Upper lobe of right lung (tissue), 1 donor: Measurements from ENCODE around the gene HTD2. TPM values are rescaled to one million over a fixed set of nuclear protein-coding genes. Genes with fewer than 3 reads are reported as not detected.

ENCODE experiments used
- ATAC-seq: fragments of 200-7000 bp; cut with Tn5 transposase; one replicate; pipeline ENCODE4 v1.9.1; 2020; ENCODE audit warnings: mild to moderate bottlenecking, moderate library complexity
- DNase-seq: peaks from one replicate; pipeline ENCODE4 v3.0.0-alpha.2; 2020
- H3K27ac ChIP-seq: fragments of 200-600 bp; one replicate; pipeline ENCODE4 v1.8.0; 2022
- H3K27me3 ChIP-seq: fragments of 200-600 bp; one replicate; pipeline ENCODE4 v1.8.0; 2022; ENCODE audit warnings: mild to moderate bottlenecking
- H3K36me3 ChIP-seq: fragments of 200-600 bp; one replicate; pipeline ENCODE4 v1.8.0; 2022
- H3K4me1 ChIP-seq: fragments of 200-600 bp; one replicate; pipeline ENCODE4 v1.8.0; 2022
- H3K4me3 ChIP-seq: fragments of 200-600 bp; one replicate; pipeline ENCODE4 v1.8.0; 2022; ENCODE audit warnings: mild to moderate bottlenecking
- H3K9me3 ChIP-seq: fragments of 200-600 bp; one replicate; pipeline ENCODE4 v1.8.0; 2022
- intact Hi-C: fragments of 100-400 bp; cut with DNase I; formaldehyde crosslinking; loops from one replicate; pipeline ENCODE4 v1.11.0; 2022
- total RNA-seq: library from RNA; stranded (reverse); fragmentation: NEBNext Ultra II Directional; extraction: Animal tissue kit (Norgen Biotek cat#: 25700); gene quantifications from one replicate; pipeline ENCODE4 v1.2.1, GENCODE V29; 2021
- TF ChIP-seq, protein P1 (sequence below): fragments of 200-600 bp; IDR thresholded peaks from one replicate; pipeline ENCODE4 v1.8.0; 2022; ENCODE audit warnings: antibody characterized with exemption
- donor health status: DM: no; HTN: yes; CAD: no; lungs with severe emphysema.

Gene HTD2
- total RNA-seq, 1 donor from 2014 or later = 6.2 TPM

GRCh38 chr3:58299075-58299474 is 7.2 kb upstream of the HTD2 start:
- Histone ChIP-seq H3K4me1 (peaks cover 4% of the 10 kb centered on the region), H3K36me3 (no peaks in the 10 kb centered on the region), H3K4me3 (no peak overlapping the region), H3K9me3 (no peaks in the 10 kb centered on the region), H3K27me3 (no peaks in the 10 kb centered on the region), H3K27ac (no peak overlapping the region)
- no peak for ATAC-seq
- intact Hi-C loops = no loop called here
- DNase-seq = no peak
- TF ChIP-seq, protein P1, sequence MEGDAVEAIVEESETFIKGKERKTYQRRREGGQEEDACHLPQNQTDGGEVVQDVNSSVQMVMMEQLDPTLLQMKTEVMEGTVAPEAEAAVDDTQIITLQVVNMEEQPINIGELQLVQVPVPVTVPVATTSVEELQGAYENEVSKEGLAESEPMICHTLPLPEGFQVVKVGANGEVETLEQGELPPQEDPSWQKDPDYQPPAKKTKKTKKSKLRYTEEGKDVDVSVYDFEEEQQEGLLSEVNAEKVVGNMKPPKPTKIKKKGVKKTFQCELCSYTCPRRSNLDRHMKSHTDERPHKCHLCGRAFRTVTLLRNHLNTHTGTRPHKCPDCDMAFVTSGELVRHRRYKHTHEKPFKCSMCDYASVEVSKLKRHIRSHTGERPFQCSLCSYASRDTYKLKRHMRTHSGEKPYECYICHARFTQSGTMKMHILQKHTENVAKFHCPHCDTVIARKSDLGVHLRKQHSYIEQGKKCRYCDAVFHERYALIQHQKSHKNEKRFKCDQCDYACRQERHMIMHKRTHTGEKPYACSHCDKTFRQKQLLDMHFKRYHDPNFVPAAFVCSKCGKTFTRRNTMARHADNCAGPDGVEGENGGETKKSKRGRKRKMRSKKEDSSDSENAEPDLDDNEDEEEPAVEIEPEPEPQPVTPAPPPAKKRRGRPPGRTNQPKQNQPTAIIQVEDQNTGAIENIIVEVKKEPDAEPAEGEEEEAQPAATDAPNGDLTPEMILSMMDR = no peak

DNA sequence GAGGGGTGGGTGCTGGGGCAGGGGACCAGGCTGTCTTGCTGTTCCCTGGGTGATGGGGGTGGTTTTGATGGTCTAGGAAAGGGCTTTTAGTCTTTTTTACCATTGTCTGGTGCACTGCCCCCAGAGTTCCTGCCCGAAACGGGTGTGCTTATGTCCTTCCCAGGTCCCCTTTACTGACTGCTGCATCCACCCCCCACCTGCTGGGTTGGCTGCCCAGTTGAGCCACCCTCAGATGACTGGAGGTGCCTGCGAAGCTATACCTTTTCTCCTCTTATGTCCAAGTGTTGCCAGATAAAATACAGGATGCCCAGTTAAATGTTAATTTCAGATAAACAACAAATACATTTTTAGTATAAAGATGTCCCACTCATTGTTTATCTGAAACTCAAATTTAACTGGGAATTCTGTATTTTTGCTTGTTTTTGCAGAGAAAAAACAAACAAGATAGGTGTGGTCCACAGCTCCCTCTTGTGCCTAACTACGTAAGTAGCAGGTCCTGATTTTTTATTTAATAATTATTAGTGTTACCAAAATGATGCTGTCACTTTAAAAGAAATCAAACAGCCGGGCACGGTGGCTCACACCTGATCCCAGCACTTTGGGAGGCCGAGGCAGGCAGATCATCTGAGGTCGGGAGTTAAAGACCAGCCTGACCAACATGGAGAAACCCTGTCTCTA is 6.3 kb upstream of the HTD2 start:
- DNase-seq (no peak), ATAC-seq (peak; percentile 34)
- Histone ChIP-seq H3K9me3 (no peaks in the 10 kb centered on the region), H3K4me3 (no peak overlapping the region), H3K4me1 (peaks cover 4% of the 10 kb centered on the region), H3K27ac (no peak overlapping the region), H3K36me3 (no peaks in the 10 kb centered on the region), H3K27me3 (no peaks in the 10 kb centered on the region)
- TF ChIP-seq, protein P1 = peak; percentile 60
- intact Hi-C loops = no loop called here

GRCh38 chr3:58307639-58308215 is 1.4 kb downstream of the HTD2 start:
- peak overlapping the region; percentile 80 for H3K4me3 ChIP-seq
- H3K27me3 ChIP-seq = no peaks in the 10 kb centered on the region
- H3K27ac ChIP-seq = peak overlapping the region; percentile 99
- no peak for DNase-seq
- TF ChIP-seq, protein P1 = peak; percentile 57
- H3K36me3 ChIP-seq = peaks cover 31% of the 10 kb centered on the region
- H3K4me1 ChIP-seq = peaks cover 24% of the 10 kb centered on the region
- intact Hi-C loops = no loop called here
- no peaks in the 10 kb centered on the region for H3K9me3 ChIP-seq
- no peak for ATAC-seq

GRCh38 chr3:58308728-58309127 is 2.4 kb downstream of the HTD2 start:
- TF ChIP-seq, protein P1 = no peak
- intact Hi-C loops = no loop called here
- Histone ChIP-seq H3K36me3 (peaks cover 41% of the 10 kb centered on the region), H3K4me1 (peaks cover 24% of the 10 kb centered on the region), H3K4me3 (no peak overlapping the region), H3K9me3 (no peaks in the 10 kb centered on the region), H3K27me3 (no peaks in the 10 kb centered on the region), H3K27ac (no peak overlapping the region)
- ATAC-seq = no peak
- DNase-seq = no peak

DNA sequence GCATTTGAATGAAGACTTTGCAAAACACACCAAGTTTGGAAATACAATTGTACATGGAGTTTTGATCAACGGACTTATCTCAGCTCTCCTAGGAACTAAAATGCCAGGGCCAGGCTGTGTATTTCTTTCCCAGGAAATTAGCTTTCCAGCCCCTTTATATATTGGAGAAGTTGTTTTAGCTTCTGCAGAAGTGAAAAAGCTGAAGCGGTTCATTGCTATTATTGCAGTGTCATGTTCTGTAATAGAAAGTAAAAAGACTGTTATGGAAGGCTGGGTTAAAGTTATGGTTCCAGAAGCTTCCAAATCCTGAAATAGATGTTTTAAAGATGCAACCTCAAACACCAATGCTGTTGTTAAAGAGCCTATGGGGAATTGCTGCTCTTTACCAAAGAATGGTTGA is 11.5 kb downstream of the HTD2 start:
- no peaks in the 10 kb centered on the region for H3K9me3 ChIP-seq
- no peak overlapping the region for H3K4me3 ChIP-seq
- no peaks in the 10 kb centered on the region for H3K27me3 ChIP-seq
- H3K4me1 ChIP-seq = no peaks in the 10 kb centered on the region
- H3K27ac ChIP-seq = no peak overlapping the region
- DNase-seq (no peak), ATAC-seq (no peak)
- intact Hi-C loops = loop anchor here (10.0 kb wide), 1 partner anchor 97 kb away; no protein-coding TSS in a partner anchor
- TF ChIP-seq, protein P1 = no peak
- H3K36me3 ChIP-seq = peaks cover 72% of the 10 kb centered on the region
